Suppressor macrophage treated with lipopolysaccharide for 4 hours (primary cell): Measurements from ENCODE around the gene STX7.
"Not testable (repeated sequence)": the region's sequence is repeated elsewhere in the genome, so short reads cannot be mapped to it uniquely, and the experiment has no call there.

ENCODE experiments used
- DNase-seq: peaks from one replicate; pipeline ENCODE4 v3.0.0-alpha.2; 2020

Gene STX7

GRCh38 chr6:132512638-132513632, at the start of gene STX7:
TSS of gene STX7 (minus strand) at chr6:132513116. CDS start at chr6:132503530, 9,586 bp downstream.
- DNase-seq = peak; percentile 93

- DNase-seq = not testable (repeated sequence)
Observed at GRCh38 chr6:132560087-132560486, 47.2 kb upstream of the STX7 start.

- no peak for DNase-seq
Observed at GRCh38 chr6:132552372-132552771, 39.5 kb upstream of the STX7 start, which contains the start of gene TAAR8. TSS of gene TAAR8 (plus strand) at chr6:132552672. CDS start at chr6:132552693, 21 bp downstream.

- DNase-seq = no peak
Observed at GRCh38 chr6:132551214-132551613, 38.3 kb upstream of the STX7 start.

DNA sequence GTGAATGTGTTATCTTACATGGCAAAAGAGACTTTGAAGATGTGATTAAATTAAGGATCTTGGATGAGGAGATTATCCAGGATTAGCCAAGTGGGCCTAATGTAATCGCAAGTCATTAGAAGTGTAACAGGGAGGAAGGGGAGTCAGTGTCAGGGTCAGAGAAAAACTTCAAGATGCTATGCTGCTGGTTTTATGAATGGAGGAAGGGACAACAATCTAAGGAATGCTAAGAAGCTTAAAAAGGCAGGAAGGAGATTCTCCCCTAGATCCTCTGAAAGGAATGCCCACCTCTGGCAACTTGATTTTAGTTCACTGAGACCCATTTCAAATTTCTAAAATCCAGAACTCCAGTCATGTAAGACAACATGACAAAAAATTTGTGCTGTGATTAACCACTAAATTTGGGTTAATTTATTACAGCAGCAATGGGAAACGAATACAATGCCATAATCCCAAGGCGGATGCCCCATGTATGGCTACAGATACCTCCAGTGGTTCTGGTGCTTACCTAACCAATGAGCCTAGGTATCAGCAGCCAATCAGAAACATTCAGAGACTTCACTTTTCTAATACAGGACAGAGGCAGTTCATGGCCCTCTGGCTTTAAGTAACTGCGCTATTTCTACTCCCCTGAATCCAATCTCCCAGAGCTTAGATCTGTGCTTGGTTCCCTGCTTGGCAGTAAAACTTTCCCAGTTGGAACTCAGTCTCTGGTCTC, 36.0 kb upstream of the STX7 start:
- DNase-seq = no peak

- no peak for DNase-seq
Observed at GRCh38 chr6:132544826-132545225, 31.9 kb upstream of the STX7 start.

DNA sequence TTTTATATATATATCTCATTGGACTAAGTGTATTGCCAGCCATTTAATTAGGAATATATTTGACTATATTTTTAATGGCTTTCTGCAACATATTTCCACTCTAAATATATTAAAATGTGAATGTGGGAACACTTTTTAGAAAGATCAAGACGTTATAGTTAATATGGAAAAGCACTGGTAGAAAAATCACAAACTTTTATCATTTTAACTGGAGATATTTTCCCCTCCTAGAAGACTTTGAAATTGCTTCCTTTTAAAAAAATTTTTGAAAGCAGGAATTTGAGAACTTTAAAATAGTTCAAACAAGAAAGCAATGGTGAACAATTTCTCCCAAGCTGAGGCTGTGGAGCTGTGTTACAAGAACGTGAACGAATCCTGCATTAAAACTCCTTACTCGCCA, 25.1 kb upstream of the STX7 start, which contains the start of gene TAAR9:
Gene TAAR9, plus strand, starts transcription at position 301 of the 400 bp plus-strand sequence. Its CDS starts 13 bp downstream, at position 314.
- DNase-seq = no peak

- no peak for DNase-seq
Observed at GRCh38 chr6:132537145-132537544, 24.2 kb upstream of the STX7 start.

GRCh38 chr6:132534546-132534945, 21.6 kb upstream of the STX7 start:
- DNase-seq = not testable (repeated sequence)

DNA sequence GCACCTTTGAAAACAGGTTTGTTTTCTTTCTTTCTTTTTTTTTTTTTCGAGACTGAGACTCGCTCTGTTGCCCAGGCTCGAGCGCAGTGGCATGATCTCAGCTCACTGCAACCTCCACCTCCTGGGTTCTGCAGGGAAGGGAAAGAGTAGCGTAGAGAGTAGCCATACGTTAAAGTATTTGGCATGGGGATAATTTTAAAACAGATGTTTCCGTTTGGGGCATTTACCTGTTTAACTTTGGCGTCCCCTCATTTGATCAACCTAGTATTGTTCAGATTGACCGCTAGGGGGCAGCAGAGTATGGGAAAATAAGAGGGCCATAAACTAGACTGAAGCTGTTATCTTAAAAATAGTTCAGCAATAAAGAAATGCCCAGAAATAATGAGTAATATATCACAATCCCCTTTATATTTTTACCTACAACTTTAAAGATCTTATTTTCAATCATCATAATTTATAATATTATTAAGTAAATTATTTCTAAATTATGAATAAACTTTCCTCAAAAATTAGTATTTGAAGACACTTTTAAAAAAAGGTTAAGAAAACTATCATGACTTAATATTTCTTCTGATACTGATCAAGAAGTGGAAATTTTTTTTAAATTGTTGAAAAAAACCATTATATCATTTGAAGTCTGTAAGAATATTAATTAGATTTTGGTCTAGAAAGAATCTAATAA, 17.5 kb upstream of the STX7 start:
- DNase-seq = peak; percentile 76

- no peak for DNase-seq
Observed at GRCh38 chr6:132527791-132528190, 14.9 kb upstream of the STX7 start.

- DNase-seq = no peak
Observed at GRCh38 chr6:132526461-132526860, 13.5 kb upstream of the STX7 start.

GRCh38 chr6:132525866-132526265, 12.9 kb upstream of the STX7 start:
- no peak for DNase-seq

- DNase-seq = no peak
Observed at GRCh38 chr6:132524646-132525045, 11.7 kb upstream of the STX7 start.

GRCh38 chr6:132520953-132521352, 8.0 kb upstream of the STX7 start:
- DNase-seq = no peak

DNA sequence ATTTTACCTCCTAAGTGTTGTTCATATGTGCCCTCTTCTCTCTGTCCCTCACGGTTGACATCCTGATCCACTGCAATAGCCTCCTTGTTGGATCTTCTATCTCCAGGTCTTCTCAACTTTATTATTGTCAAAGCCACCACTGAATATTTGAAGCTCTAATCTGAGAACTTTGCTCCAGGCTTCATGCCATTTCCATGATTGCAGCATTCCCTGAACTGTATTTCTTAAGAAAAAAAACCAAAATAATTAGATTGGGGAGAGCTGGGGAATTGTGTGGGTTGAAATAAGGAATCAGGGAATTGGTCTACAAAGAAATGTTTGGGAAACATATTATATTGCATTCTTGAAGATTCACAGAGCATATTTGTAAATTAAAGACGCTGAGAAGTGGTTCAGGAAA, 2.5 kb upstream of the STX7 start:
- DNase-seq = no peak

- DNase-seq = peak; percentile 62
Observed at GRCh38 chr6:132513831-132514545, 1.1 kb upstream of the STX7 start.

- DNase-seq = no peak
Observed at GRCh38 chr6:132512342-132512637, 626 bp downstream of the STX7 start.

- no peak for DNase-seq
Observed at GRCh38 chr6:132511831-132512220, 1.1 kb downstream of the STX7 start.

DNA sequence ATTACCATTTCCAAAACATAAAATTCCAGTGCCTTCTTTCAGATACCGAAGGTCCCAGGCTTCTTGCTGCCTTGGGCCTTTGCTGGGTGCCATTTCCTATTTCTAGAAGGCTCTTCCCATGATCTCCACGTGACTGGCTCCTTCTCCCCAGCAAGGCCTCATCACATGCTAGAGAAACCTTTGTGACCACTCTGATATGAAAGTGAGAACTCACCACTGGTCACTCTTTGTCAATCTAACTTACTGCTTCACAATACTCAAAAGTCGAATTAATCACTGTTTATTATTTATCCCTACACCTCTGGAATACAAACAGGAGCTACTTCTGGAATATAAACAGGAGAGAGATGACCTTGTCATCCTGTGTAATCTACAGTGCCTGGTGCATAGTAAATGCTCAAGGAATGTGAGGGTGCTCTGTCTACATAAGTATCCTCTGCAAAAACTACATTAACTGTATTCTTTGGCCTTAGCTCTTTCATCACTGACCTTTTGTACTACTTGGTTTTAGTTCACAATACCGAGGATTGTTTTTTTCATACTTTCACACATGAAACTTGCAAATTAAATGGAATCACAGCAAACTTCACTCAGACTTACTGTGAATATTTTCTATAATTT, 1.6 kb downstream of the STX7 start:
- DNase-seq = peak; percentile 79

- no peak for DNase-seq
Observed at GRCh38 chr6:132506869-132507808, 5.8 kb downstream of the STX7 start.
